H1 (cell line): ENCODE measurements around the gene ARHGAP21. TPM values are rescaled to one million over a fixed set of nuclear protein-coding genes. Genes with fewer than 3 reads are reported as not detected.

Experiments used
- CTCF ChIA-PET: fragments of 300-600 bp; sonication (Branson Sonifier 250); formaldehyde crosslinking; loops from one replicate; lab custom pipeline; 2021; ENCODE audit not compliant: partially characterized antibody; lab: Charles Lee
- POLR2A ChIA-PET: fragments of 300-600 bp; sonication (Branson Sonifier 250); formaldehyde crosslinking; loops from one replicate; lab custom pipeline; 2021; ENCODE audit warnings: inconsistent platforms; ENCODE audit not compliant: partially characterized antibody; lab: Charles Lee
- DNase-seq, 2 experiments: peaks; one replicate each; pipeline versions ENCODE4 v3.0.0 to v3.0.0-alpha.2; 2010 to 2022; ENCODE audit warnings: low spot score in 2 of 2, low read depth in 1 of 2, mixed read lengths in 1 of 2
- FAIRE-seq: peaks from 2 replicates; lab custom pipeline; 2011; peaks lifted over from hg19 to GRCh38; lab: Jason Lieb, UNC
- H2AFZ ChIP-seq: 2 replicates; pipeline ENCODE4 v1.8.1; 2012; ENCODE audit warnings: low read length, inconsistent platforms
- H2AK5ac ChIP-seq: 2 replicates; pipeline ENCODE4 v1.6.1; 2013; ENCODE audit warnings: low read depth, low read length
- H2BK120ac ChIP-seq: replicated peaks from 2 replicates; pipeline ENCODE3; 2013; ENCODE audit warnings: low read depth, low read length, inconsistent platforms
- H2BK12ac ChIP-seq: 2 replicates; pipeline ENCODE4 v1.6.1; 2013; ENCODE audit warnings: low read depth, low read length
- H2BK15ac ChIP-seq: 2 replicates; pipeline ENCODE4 v1.6.1; 2013; ENCODE audit warnings: low read length
- H2BK20ac ChIP-seq: 2 replicates; pipeline ENCODE4 v1.6.1; 2013; ENCODE audit warnings: low read length
- H2BK5ac ChIP-seq: 2 replicates; pipeline ENCODE4 v1.6.1; 2013; ENCODE audit warnings: low read depth, low read length
- H3K14ac ChIP-seq: 2 replicates; pipeline ENCODE4 v1.6.1; 2013; ENCODE audit warnings: inconsistent platforms; ENCODE audit not compliant: insufficient read length
- H3K18ac ChIP-seq: 2 replicates; pipeline ENCODE4 v1.6.1; 2013; ENCODE audit warnings: low read length; ENCODE audit errors: extremely low read depth
- H3K23ac ChIP-seq: 2 replicates; pipeline ENCODE4 v1.6.1; 2013; ENCODE audit warnings: inconsistent platforms; ENCODE audit not compliant: insufficient read length
- H3K23me2 ChIP-seq: 2 replicates; pipeline ENCODE4 v1.6.1; 2013; ENCODE audit warnings: low read depth, low read length
- H3K27ac ChIP-seq: 2 replicates; pipeline ENCODE4 v1.6.1; 2011; ENCODE audit warnings: low read depth, low read length, inconsistent platforms
- H3K27me3 ChIP-seq, 4 experiments: replicated peaks in 1 of 4; 1 replicate in 1 of 4; 2 replicates in 3 of 4; pipeline versions ENCODE4 v1.6.1 to v1.8.1; 2011 to 2013; ENCODE audit warnings: low read length in 3 of 4, mild to moderate bottlenecking in 3 of 4, inconsistent platforms in 2 of 4, mixed read lengths in 2 of 4, moderate library complexity in 1 of 4; ENCODE audit not compliant: control insufficient read depth in 3 of 4, insufficient read depth in 3 of 4; ENCODE audit errors: extremely low read depth in 1 of 4
- H3K36me3 ChIP-seq, 4 experiments: 2 replicates each; pipeline versions ENCODE4 v1.6.1 to v1.8.1; 2011 to 2013; ENCODE audit warnings: mild to moderate bottlenecking in 4 of 4, low read length in 3 of 4, moderate library complexity in 2 of 4, control low read depth in 1 of 4, inconsistent platforms in 1 of 4; ENCODE audit not compliant: insufficient read depth in 4 of 4, control insufficient read depth in 2 of 4
- H3K4ac ChIP-seq: replicated peaks from 2 replicates; pipeline ENCODE3; 2013; ENCODE audit warnings: low read length, low read depth, mixed read lengths, inconsistent platforms; ENCODE audit not compliant: insufficient read length
- H3K4me1 ChIP-seq, 4 experiments: replicated peaks in 1 of 4; 1 replicate in 1 of 4; 2 replicates in 3 of 4; pipeline versions ENCODE4 v1.6.1 to v1.8.1; 2011 to 2013; ENCODE audit warnings: low read length in 3 of 4, inconsistent platforms in 2 of 4, mixed read lengths in 1 of 4; ENCODE audit not compliant: insufficient read depth in 4 of 4, control insufficient read depth in 3 of 4
- H3K4me2 ChIP-seq, 2 experiments: 2 replicates each; pipeline versions ENCODE4 v1.6.1 to v1.8.1; 2011 to 2013; ENCODE audit warnings: low read depth in 2 of 2, low read length in 2 of 2, control low read depth in 1 of 2, inconsistent platforms in 1 of 2, mild to moderate bottlenecking in 1 of 2; ENCODE audit not compliant: insufficient read depth in 1 of 2
- H3K4me3 ChIP-seq, 4 experiments: fragments of 200-600, 300-600 bp in 1 of 4; sonication (generic), shearing (Covaris generic), sonication (Bioruptor Twin) in 1 of 4; 2 replicates each; pipeline versions ENCODE4 v1.5.1 to v1.8.1; 2011 to 2016; ENCODE audit warnings: low read length in 4 of 4, low read depth in 3 of 4, control low read depth in 2 of 4, inconsistent platforms in 2 of 4, mild to moderate bottlenecking in 2 of 4, mixed read lengths in 1 of 4, moderate library complexity in 1 of 4; ENCODE audit not compliant: insufficient read depth in 2 of 4; ENCODE audit errors: extremely low read depth in 1 of 4
- H3K56ac ChIP-seq: replicated peaks from 2 replicates; pipeline ENCODE3; 2013; ENCODE audit warnings: low read depth, mild to moderate bottlenecking, mixed read lengths, low read length, inconsistent platforms; ENCODE audit not compliant: insufficient read length
- H3K79me1 ChIP-seq: 2 replicates; pipeline ENCODE4 v1.6.1; 2013; ENCODE audit warnings: low read depth, low read length, control low read depth
- H3K79me2 ChIP-seq, 2 experiments: 2 replicates each; pipeline versions ENCODE4 v1.6.1 to v1.8.1; 2012 to 2013; ENCODE audit warnings: low read length in 2 of 2, mild to moderate bottlenecking in 2 of 2, inconsistent platforms in 1 of 2; ENCODE audit not compliant: insufficient read depth in 2 of 2, control insufficient read depth in 1 of 2
- H3K9ac ChIP-seq, 4 experiments: replicated peaks in 1 of 4; 1 replicate in 1 of 4; 2 replicates in 3 of 4; pipeline versions ENCODE4 v1.6.1 to v1.8.1; 2011 to 2013; ENCODE audit warnings: low read depth in 3 of 4, low read length in 3 of 4, control low read depth in 2 of 4, mild to moderate bottlenecking in 2 of 4, moderate library complexity in 2 of 4, inconsistent platforms in 1 of 4; ENCODE audit errors: extremely low read depth in 1 of 4
- H3K9me3 ChIP-seq, 2 experiments: 2 replicates each; pipeline versions ENCODE4 v1.6.1 to v1.8.1; 2012 to 2013; ENCODE audit warnings: mild to moderate bottlenecking in 2 of 2, moderate library complexity in 2 of 2, control low read depth in 1 of 2, inconsistent platforms in 1 of 2, low read depth in 1 of 2, low read length in 1 of 2, mixed read lengths in 1 of 2; ENCODE audit not compliant: insufficient read depth in 2 of 2
- H4K20me1 ChIP-seq, 2 experiments: replicated peaks in 1 of 2; 2 replicates each; pipeline versions ENCODE3 to v1.8.1; 2011 to 2013; ENCODE audit warnings: inconsistent platforms in 2 of 2, low read length in 2 of 2, mild to moderate bottlenecking in 1 of 2; ENCODE audit not compliant: insufficient read depth in 2 of 2, control insufficient read depth in 1 of 2
- H4K5ac ChIP-seq: 2 replicates; pipeline ENCODE4 v1.6.1; 2013; ENCODE audit warnings: low read length, low read depth, mixed read lengths, inconsistent platforms; ENCODE audit not compliant: insufficient read length
- H4K8ac ChIP-seq: 2 replicates; pipeline ENCODE4 v1.8.0; 2013; ENCODE audit warnings: mild to moderate bottlenecking, moderate library complexity, low read length, inconsistent platforms; ENCODE audit not compliant: insufficient read depth; ENCODE audit errors: extremely low read depth
- H4K91ac ChIP-seq: replicated peaks from 2 replicates; pipeline ENCODE3; 2013; ENCODE audit warnings: low read length, mixed read lengths, inconsistent platforms; ENCODE audit not compliant: insufficient read length
- ASH2L ChIP-seq: fragments of 200-600, 300-600 bp; sonication (generic); IDR thresholded peaks from one replicate; pipeline ENCODE4 v1.7.1; 2017; ENCODE audit warnings: low read length
- CEBPB ChIP-seq: IDR thresholded peaks from 2 replicates; pipeline ENCODE4 v1.6.1; 2012; ENCODE audit warnings: low read depth, low read length
- E2F6 ChIP-seq: IDR thresholded peaks from 2 replicates; pipeline ENCODE4 v1.6.1; 2012; ENCODE audit warnings: inconsistent platforms
- EGR1 ChIP-seq: IDR thresholded peaks from 2 replicates; pipeline ENCODE4 v1.6.1; 2011; ENCODE audit warnings: low read depth, low read length, borderline replicate concordance
- FOSL1 ChIP-seq: IDR thresholded peaks from 2 replicates; pipeline ENCODE4 v1.6.1; 2011; ENCODE audit warnings: mild to moderate bottlenecking, low read depth, low read length, moderate library complexity; ENCODE audit not compliant: insufficient read depth
- GTF2F1 ChIP-seq: IDR thresholded peaks from 2 replicates; pipeline ENCODE4 v1.6.1; 2012; ENCODE audit warnings: low read depth, low read length, improper control_type of control experiment, borderline replicate concordance
- JUND ChIP-seq: IDR thresholded peaks from 2 replicates; pipeline ENCODE4 v1.6.1; 2011; ENCODE audit warnings: mild to moderate bottlenecking, improper control_type of control experiment, low read length
- NANOG ChIP-seq: IDR thresholded peaks from 2 replicates; pipeline ENCODE4 v1.6.1; 2011; ENCODE audit warnings: low read length, low read depth, mild to moderate bottlenecking, inconsistent platforms; ENCODE audit not compliant: insufficient read depth, poor library complexity, severe bottlenecking
- POLR2AphosphoS5 ChIP-seq: IDR thresholded peaks from 2 replicates; pipeline ENCODE4 v1.6.1; 2011; ENCODE audit warnings: low read depth, low read length
- RAD21 ChIP-seq, 2 experiments: IDR thresholded peaks in 1 of 2; conservative IDR thresholded peaks in 1 of 2; 2 replicates each; pipeline ENCODE4 v1.6.1; 2011; ENCODE audit warnings: low read depth in 2 of 2, low read length in 2 of 2, improper control_type of control experiment in 1 of 2, inconsistent platforms in 1 of 2, mild to moderate bottlenecking in 1 of 2, moderate library complexity in 1 of 2
- RFX5 ChIP-seq: IDR thresholded peaks from 2 replicates; pipeline ENCODE4 v1.6.1; 2011; ENCODE audit warnings: low read depth, low read length, improper control_type of control experiment, borderline replicate concordance
- SUZ12 ChIP-seq: fragments of 200-600 bp; sonication (generic); IDR thresholded peaks from 2 replicates; pipeline ENCODE4 v1.6.1; 2012; ENCODE audit warnings: mild to moderate bottlenecking, inconsistent platforms, low read length, moderate library complexity, mixed read lengths
- TAF1 ChIP-seq: IDR thresholded peaks from 2 replicates; pipeline ENCODE4 v1.6.1; 2011; ENCODE audit warnings: mild to moderate bottlenecking, low read depth, low read length
- TEAD4 ChIP-seq: IDR thresholded peaks from 2 replicates; pipeline ENCODE4 v1.6.1; 2012; ENCODE audit warnings: low read depth, low read length, inconsistent platforms, mixed read lengths
- YY1 ChIP-seq: IDR thresholded peaks from 2 replicates; pipeline ENCODE4 v1.6.1; 2011; ENCODE audit warnings: low read depth, mild to moderate bottlenecking, low read length
- WGBS, 2 experiments: shearing (Covaris generic) in 1 of 2; methylation state at CpG; one replicate each; pipeline versions ENCODE4 v1.1.6 to v1.1.7; 2013 to 2015; ENCODE audit warnings: low lambda C conversion rate in 2 of 2, mixed read lengths in 2 of 2, inconsistent platforms in 1 of 2, low coverage in 1 of 2, missing lambda C conversion rate in 1 of 2; ENCODE audit not compliant: insufficient replicate concordance in 2 of 2, insufficient coverage in 1 of 2, insufficient read length in 1 of 2; ENCODE audit errors: extremely low coverage in 1 of 2, missing lambda C conversion rate in 1 of 2; 5-methylcytosine and 5-hydroxymethylcytosine counted together
- polyA plus RNA-seq, 7 experiments: library from polyadenylated mRNA; depleted of rRNA in 3 of 7; stranded (reverse) in 5 of 7; unstranded in 2 of 7; fragments of >200 nt in 5 of 7; fragments of 200-250 nt in 2 of 7; gene quantifications; 1 replicate in 5 of 7; 2 replicates in 1 of 7; 4 replicates in 1 of 7; pipeline versions ENCODE4 v1.2.1 to v1.2.3, GENCODE V29; 2011 to 2013; ENCODE audit warnings: missing spikeins in 2 of 7, mixed read lengths in 2 of 7
- total RNA-seq: library from RNA; stranded (reverse); fragmentation: NEBNext Ultra II Directional; extraction: Animal tissue kit (Norgen Biotek cat#: 25700); gene quantifications from 2 replicates; pipeline ENCODE4 v1.2.1, GENCODE V29; 2021

Gene ARHGAP21
- total and polyA plus RNA-seq, 2 of the 8 experiments (the other 6 are each of a cell fraction or from before 2014, with no cell fraction given), result 14.4 to 35.3 TPM

- Histone ChIP-seq H4K20me1 (no peaks in the 10 kb centered on the region), H3K4me1 (no peaks in the 10 kb centered on the region), H3K27me3 (no peaks in the 10 kb centered on the region), H2AFZ (no peak overlapping the region), H3K23me2 (no peaks in the 10 kb centered on the region), H4K5ac (no peak overlapping the region), H3K9ac (no peak overlapping the region), H2BK5ac (no peak overlapping the region), H4K91ac (no peak overlapping the region), H3K36me3 (no peaks in the 10 kb centered on the region; a peak in 1 of 8 replicates), H2AK5ac (no peak overlapping the region), H3K9me3 (peaks cover 0 to 3% of the 10 kb centered on the region in 2 experiments; a peak in 1 of 4 replicates), H2BK120ac (no peak overlapping the region), H3K18ac (no peak overlapping the region), H2BK20ac (no peak overlapping the region), H2BK12ac (no peak overlapping the region), H2BK15ac (no peak overlapping the region), H3K56ac (no peak overlapping the region), H3K79me1 (no peaks in the 10 kb centered on the region), H3K4me3 (no peak overlapping the region), H3K4me2 (no peak overlapping the region), H3K79me2 (no peaks in the 10 kb centered on the region), H4K8ac (no peak overlapping the region), H3K14ac (no peak overlapping the region), H3K23ac (no peak overlapping the region), H3K4ac (no peak overlapping the region), H3K27ac (no peak overlapping the region)
- FAIRE-seq, result no peak
- TF ChIP-seq TAF1 (no peak), RFX5 (no peak), RAD21 (IDR thresholded peaks at IDR 0.05 in 1 of 2, conservative IDR thresholded peaks at IDR 0.05 in 1 of 2; ENCODE audit: low read depth in 2 of 2, low read length in 2 of 2) (no peak), GTF2F1 (no peak), SUZ12 (no peak), POLR2AphosphoS5 (no peak), E2F6 (no peak), FOSL1 (no peak), CEBPB (no peak), EGR1 (no peak), TEAD4 (no peak), ASH2L (no peak), JUND (no peak), NANOG (no peak), YY1 (no peak)
- DNase-seq, result no peak
- ChIA-PET CTCF (no interaction called here), POLR2A (no interaction called here)
- 92% methylated on average over 2 of the region's 2 CpGs; no CpG with 5 or more reads in 1 of the 2 experiments for WGBS, 2 experiments
Measured at GRCh38 chr10:24661376-24661775, 62.3 kb downstream of the ARHGAP21 start.
